Sigmoid colon (tissue), 4 donors: ENCODE measurements around the gene TM9SF2.

Source experiments
- EP300 ChIP-seq, 4 donors: sonication (generic); formaldehyde crosslinking; IDR thresholded peaks; one replicate each; pipeline ENCODE4 v1.6.1; 2017; ENCODE audit warnings: antibody characterized with exemption in 4 of 4
- POLR2A ChIP-seq, 2 donors: fragments of 450-650 bp; IDR thresholded peaks; one replicate each; pipeline ENCODE4 v1.6.1; 2016; ENCODE audit warnings: antibody characterized with exemption in 2 of 2, mild to moderate bottlenecking in 2 of 2, moderate library complexity in 2 of 2
- TF ChIP-seq, protein P1 (sequence below), 4 experiments: fragments of 450-650 bp in 3 of 4; fragments of 200-600 bp in 1 of 4; IDR thresholded peaks; one replicate each; pipeline ENCODE4 v1.5.1; 2016 to 2019; ENCODE audit warnings: antibody characterized with exemption in 4 of 4, mild to moderate bottlenecking in 3 of 4, moderate library complexity in 2 of 4

- TF ChIP-seq, protein P1, sequence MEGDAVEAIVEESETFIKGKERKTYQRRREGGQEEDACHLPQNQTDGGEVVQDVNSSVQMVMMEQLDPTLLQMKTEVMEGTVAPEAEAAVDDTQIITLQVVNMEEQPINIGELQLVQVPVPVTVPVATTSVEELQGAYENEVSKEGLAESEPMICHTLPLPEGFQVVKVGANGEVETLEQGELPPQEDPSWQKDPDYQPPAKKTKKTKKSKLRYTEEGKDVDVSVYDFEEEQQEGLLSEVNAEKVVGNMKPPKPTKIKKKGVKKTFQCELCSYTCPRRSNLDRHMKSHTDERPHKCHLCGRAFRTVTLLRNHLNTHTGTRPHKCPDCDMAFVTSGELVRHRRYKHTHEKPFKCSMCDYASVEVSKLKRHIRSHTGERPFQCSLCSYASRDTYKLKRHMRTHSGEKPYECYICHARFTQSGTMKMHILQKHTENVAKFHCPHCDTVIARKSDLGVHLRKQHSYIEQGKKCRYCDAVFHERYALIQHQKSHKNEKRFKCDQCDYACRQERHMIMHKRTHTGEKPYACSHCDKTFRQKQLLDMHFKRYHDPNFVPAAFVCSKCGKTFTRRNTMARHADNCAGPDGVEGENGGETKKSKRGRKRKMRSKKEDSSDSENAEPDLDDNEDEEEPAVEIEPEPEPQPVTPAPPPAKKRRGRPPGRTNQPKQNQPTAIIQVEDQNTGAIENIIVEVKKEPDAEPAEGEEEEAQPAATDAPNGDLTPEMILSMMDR (IDR thresholded peaks at IDR 0.05), result no peak
- TF ChIP-seq POLR2A (IDR thresholded peaks at IDR 0.05) (no peak), EP300 (IDR thresholded peaks at IDR 0.05) (no peak)
Measured at GRCh38 chr13:99516153-99516929, 15.1 kb downstream of the TM9SF2 start.
